Kidney capillary endothelial cell (primary cell): ENCODE results near the gene EIPR1.

Source experiments
- DNase-seq: peaks from one replicate; pipeline ENCODE4 v3.0.0-alpha.2; 2018; ENCODE audit warnings: low spot score

Gene EIPR1

GRCh38 chr2:3174626-3175567 is 202.7 kb downstream of the EIPR1 start:
- no peak for DNase-seq

- DNase-seq: no peak
These were observed 204.6 kb downstream of the EIPR1 start for GRCh38 chr2:3173031-3173430.

GRCh38 chr2:3172265-3172935 is 205.2 kb downstream of the EIPR1 start:
- DNase-seq: no peak

- DNase-seq: no peak
These were observed 205.9 kb downstream of the EIPR1 start for GRCh38 chr2:3171564-3172264.

GRCh38 chr2:3170792-3171455 is 206.7 kb downstream of the EIPR1 start:
- DNase-seq: no peak

- DNase-seq: peak; percentile 25
These were observed 208.3 kb downstream of the EIPR1 start for GRCh38 chr2:3169106-3169870.

- DNase-seq: no peak
These were observed 209.3 kb downstream of the EIPR1 start for GRCh38 chr2:3168230-3168891.

GRCh38 chr2:3163401-3163800 is 214.2 kb downstream of the EIPR1 start:
- DNase-seq: no peak

- DNase-seq: no peak
These were observed 215.1 kb downstream of the EIPR1 start for GRCh38 chr2:3162442-3163077.

- DNase-seq: no peak
These were observed 216.8 kb downstream of the EIPR1 start for GRCh38 chr2:3160751-3161330.

GRCh38 chr2:3159782-3160545 is 217.7 kb downstream of the EIPR1 start:
- no peak for DNase-seq

GRCh38 chr2:3154700-3155099 is 222.9 kb downstream of the EIPR1 start:
- DNase-seq: no peak

- DNase-seq: peak; percentile 1
These were observed 223.5 kb downstream of the EIPR1 start for GRCh38 chr2:3154146-3154545.

GRCh38 chr2:3151153-3151918 is 226.3 kb downstream of the EIPR1 start:
- no peak for DNase-seq

GRCh38 chr2:3149441-3150217 is 228.0 kb downstream of the EIPR1 start:
- DNase-seq: no peak

- DNase-seq: no peak
These were observed 228.9 kb downstream of the EIPR1 start for GRCh38 chr2:3148716-3149115.
